Measurements from ENCODE around the gene CIBAR2.

The CIBAR2 gene

GRCh38 chr16:85074225-85074914 is 37.9 kb downstream of the CIBAR2 start:
- TF ChIP-seq CTCF (IDR thresholded peaks at IDR 0.05; ENCODE audit: extremely low read depth, missing control alignments), result no peak
- DNase-seq (ENCODE audit: low spot score), result no peak

GRCh38 chr16:85072947-85073346 is 39.3 kb downstream of the CIBAR2 start:
- DNase-seq (ENCODE audit: low spot score), result no peak
- no peak for TF ChIP-seq CTCF (IDR thresholded peaks at IDR 0.05; ENCODE audit: extremely low read depth, missing control alignments)

GRCh38 chr16:85072076-85072860 is 40.0 kb downstream of the CIBAR2 start:
- no peak for TF ChIP-seq CTCF (IDR thresholded peaks at IDR 0.05; ENCODE audit: extremely low read depth, missing control alignments)
- no peak for DNase-seq (ENCODE audit: low spot score)

GRCh38 chr16:85069171-85069570 is 43.1 kb downstream of the CIBAR2 start:
- no peak for DNase-seq (ENCODE audit: low spot score)
- TF ChIP-seq CTCF (IDR thresholded peaks at IDR 0.05; ENCODE audit: extremely low read depth, missing control alignments), result no peak

- no peak for TF ChIP-seq CTCF (IDR thresholded peaks at IDR 0.05; ENCODE audit: extremely low read depth, missing control alignments)
Measured at GRCh38 chr16:85068746-85069145, 43.5 kb downstream of the CIBAR2 start.

GRCh38 chr16:85067426-85067825 is 44.8 kb downstream of the CIBAR2 start:
- TF ChIP-seq CTCF (IDR thresholded peaks at IDR 0.05; ENCODE audit: extremely low read depth, missing control alignments), result no peak

More at GRCh38 chr16:85068746-85069145, 43.5 kb downstream of the CIBAR2 start:
- no peak for DNase-seq (ENCODE audit: low spot score)

GRCh38 chr16:85067024-85067423 is 45.2 kb downstream of the CIBAR2 start:
- TF ChIP-seq CTCF (IDR thresholded peaks at IDR 0.05; ENCODE audit: extremely low read depth, missing control alignments), result no peak
- no peak for DNase-seq (ENCODE audit: low spot score)

More at GRCh38 chr16:85067426-85067825, 44.8 kb downstream of the CIBAR2 start:
- DNase-seq (ENCODE audit: low spot score), result no peak

Measured in GM20000 (cell line).